MM.1S (cell line): Measurements from ENCODE around the gene DENND5A.

ENCODE experiments used
- DNase-seq: peaks from one replicate; pipeline ENCODE4 v3.0.0-alpha.2; 2015
- H2AFZ ChIP-seq: fragments of 300-600 bp; sonication (generic); 2 replicates; pipeline ENCODE4 v1.6.0; 2016; ENCODE audit warnings: antibody characterized with exemption, low read length
- H3F3A ChIP-seq: fragments of 300-600 bp; sonication (generic); 2 replicates; pipeline ENCODE4 v1.6.1; 2016; ENCODE audit warnings: mild to moderate bottlenecking, antibody characterized with exemption, low read length, moderate library complexity, mixed read lengths; ENCODE audit not compliant: insufficient read depth
- H3K27ac ChIP-seq: fragments of 300-600 bp; sonication (generic); 2 replicates; pipeline ENCODE4 v1.5.1; 2016; ENCODE audit warnings: mild to moderate bottlenecking, low read length
- H3K27me3 ChIP-seq: fragments of 300-600 bp; sonication (generic); replicated peaks from 2 replicates; pipeline ENCODE4 v1.6.0; 2016; ENCODE audit warnings: low read length; ENCODE audit not compliant: insufficient read depth
- H3K36me3 ChIP-seq: fragments of 300-600 bp; sonication (generic); replicated peaks from 2 replicates; pipeline ENCODE4 v1.6.1; 2016; ENCODE audit warnings: mild to moderate bottlenecking, low read length, mixed read lengths; ENCODE audit not compliant: insufficient read depth
- H3K4me1 ChIP-seq: fragments of 300-600 bp; sonication (generic); 2 replicates; pipeline ENCODE4 v1.6.1; 2016; ENCODE audit warnings: low read length, mixed read lengths
- H3K4me2 ChIP-seq: fragments of 300-600 bp; sonication (generic); 2 replicates; pipeline ENCODE4 v1.6.0; 2016; ENCODE audit warnings: low read depth, low read length
- H3K4me3 ChIP-seq: fragments of 300-600 bp; sonication (generic); 2 replicates; pipeline ENCODE4 v1.5.1; 2016; ENCODE audit warnings: low read length, mixed read lengths
- H3K79me2 ChIP-seq: fragments of 300-600 bp; sonication (generic); 2 replicates; pipeline ENCODE4 v1.6.1; 2016; ENCODE audit warnings: mixed run types, low read length, mixed read lengths
- H3K9ac ChIP-seq: fragments of 300-600 bp; sonication (generic); 2 replicates; pipeline ENCODE4 v1.6.1; 2016; ENCODE audit warnings: low read length, mixed read lengths
- H3K9me2 ChIP-seq: fragments of 300-600 bp; sonication (generic); replicated peaks from 2 replicates; pipeline ENCODE4 v1.6.1; 2016; ENCODE audit warnings: mild to moderate bottlenecking, low read length, mixed read lengths; ENCODE audit not compliant: insufficient read depth
- H3K9me3 ChIP-seq: fragments of 300-600 bp; sonication (generic); replicated peaks from 2 replicates; pipeline ENCODE4 v1.6.1; 2016; ENCODE audit warnings: mild to moderate bottlenecking, low read length, mixed read lengths; ENCODE audit not compliant: insufficient read depth
- H4K20me1 ChIP-seq: fragments of 300-600 bp; sonication (generic); 2 replicates; pipeline ENCODE4 v1.6.1; 2016; ENCODE audit warnings: mild to moderate bottlenecking, low read length, moderate library complexity, mixed read lengths; ENCODE audit not compliant: insufficient read depth
- EZH2 ChIP-seq: fragments of 300-600 bp; sonication (generic); optimal IDR thresholded peaks from 2 replicates; pipeline ENCODE3; 2017; ENCODE audit warnings: low read depth, mild to moderate bottlenecking, antibody characterized with exemption, low read length, mixed read lengths
- EZH2phosphoT487 ChIP-seq: fragments of 300-600 bp; sonication (generic); IDR thresholded peaks from 2 replicates; pipeline ENCODE4 v1.6.1; 2018; ENCODE audit warnings: antibody characterized with exemption, low read length
- TF ChIP-seq, protein P1 (sequence below): fragments of 300-600 bp; sonication (generic); IDR thresholded peaks from 2 replicates; pipeline ENCODE4 v1.5.1; 2016; ENCODE audit warnings: antibody characterized with exemption, low read length, mixed read lengths

The DENND5A gene

GRCh38 chr11:9273376-9274336, 8.5 kb upstream of the DENND5A start:
- H3K79me2 ChIP-seq, result no peaks in the 10 kb centered on the region
- no peak for DNase-seq
- H2AFZ ChIP-seq, result no peak overlapping the region
- H3K4me3 ChIP-seq, result no peak overlapping the region
- TF ChIP-seq, protein P1, sequence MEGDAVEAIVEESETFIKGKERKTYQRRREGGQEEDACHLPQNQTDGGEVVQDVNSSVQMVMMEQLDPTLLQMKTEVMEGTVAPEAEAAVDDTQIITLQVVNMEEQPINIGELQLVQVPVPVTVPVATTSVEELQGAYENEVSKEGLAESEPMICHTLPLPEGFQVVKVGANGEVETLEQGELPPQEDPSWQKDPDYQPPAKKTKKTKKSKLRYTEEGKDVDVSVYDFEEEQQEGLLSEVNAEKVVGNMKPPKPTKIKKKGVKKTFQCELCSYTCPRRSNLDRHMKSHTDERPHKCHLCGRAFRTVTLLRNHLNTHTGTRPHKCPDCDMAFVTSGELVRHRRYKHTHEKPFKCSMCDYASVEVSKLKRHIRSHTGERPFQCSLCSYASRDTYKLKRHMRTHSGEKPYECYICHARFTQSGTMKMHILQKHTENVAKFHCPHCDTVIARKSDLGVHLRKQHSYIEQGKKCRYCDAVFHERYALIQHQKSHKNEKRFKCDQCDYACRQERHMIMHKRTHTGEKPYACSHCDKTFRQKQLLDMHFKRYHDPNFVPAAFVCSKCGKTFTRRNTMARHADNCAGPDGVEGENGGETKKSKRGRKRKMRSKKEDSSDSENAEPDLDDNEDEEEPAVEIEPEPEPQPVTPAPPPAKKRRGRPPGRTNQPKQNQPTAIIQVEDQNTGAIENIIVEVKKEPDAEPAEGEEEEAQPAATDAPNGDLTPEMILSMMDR, result no peak
- no peak for TF ChIP-seq EZH2
- no peak for TF ChIP-seq EZH2phosphoT487
- no peaks in the 10 kb centered on the region for H4K20me1 ChIP-seq
- H3K4me1 ChIP-seq, result no peaks in the 10 kb centered on the region
- no peaks in the 10 kb centered on the region for H3K27me3 ChIP-seq
- H3K9me3 ChIP-seq, result no peaks in the 10 kb centered on the region
- no peak overlapping the region for H3K9ac ChIP-seq
- H3K4me2 ChIP-seq, result no peak overlapping the region
- no peaks in the 10 kb centered on the region for H3K9me2 ChIP-seq
- no peaks in the 10 kb centered on the region for H3K36me3 ChIP-seq
- H3K27ac ChIP-seq, result no peak overlapping the region
- H3F3A ChIP-seq, result no peaks in the 10 kb centered on the region

DNA sequence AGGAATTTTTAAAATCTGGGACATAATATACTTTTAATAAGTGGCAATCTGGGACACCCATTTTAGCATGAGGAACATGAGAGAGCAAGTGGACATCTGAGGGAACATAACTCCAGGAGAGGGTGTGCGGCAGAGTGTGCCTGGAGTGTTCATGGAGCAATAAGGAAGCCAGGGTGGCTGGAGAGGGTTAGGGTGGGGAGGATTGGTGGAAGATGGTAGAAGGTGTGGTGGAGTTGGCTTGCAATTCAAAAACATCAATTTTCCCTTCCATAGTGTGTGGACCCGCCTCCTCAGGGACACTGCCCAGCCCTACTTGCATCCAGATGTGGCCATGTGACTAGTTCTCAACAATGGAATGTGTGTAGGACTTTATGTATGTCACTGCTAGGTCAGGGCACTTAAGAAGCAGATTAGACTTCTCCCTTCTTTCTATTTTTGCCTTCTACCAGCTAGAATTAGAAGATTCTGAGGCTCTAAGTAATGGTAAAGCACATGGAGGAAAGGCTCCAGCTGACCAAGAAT, 4.4 kb upstream of the DENND5A start:
- peaks cover 20% of the 10 kb centered on the region for H3K27me3 ChIP-seq
- no peak for DNase-seq
- no peak overlapping the region for H3K27ac ChIP-seq
- no peaks in the 10 kb centered on the region for H3K9me3 ChIP-seq
- TF ChIP-seq, protein P1, result no peak
- no peak for TF ChIP-seq EZH2
- TF ChIP-seq EZH2phosphoT487, result no peak
- H3K36me3 ChIP-seq, result no peaks in the 10 kb centered on the region
- no peak overlapping the region for H3K4me3 ChIP-seq
- H3K4me2 ChIP-seq, result no peak overlapping the region
- H3F3A ChIP-seq, result no peaks in the 10 kb centered on the region
- no peak overlapping the region for H2AFZ ChIP-seq
- no peak overlapping the region for H3K9ac ChIP-seq
- H3K4me1 ChIP-seq, result no peaks in the 10 kb centered on the region; the same call in 1 of the 2 replicates
- H3K9me2 ChIP-seq, result no peaks in the 10 kb centered on the region
- H3K79me2 ChIP-seq, result no peaks in the 10 kb centered on the region
- H4K20me1 ChIP-seq, result no peaks in the 10 kb centered on the region

- TF ChIP-seq EZH2 (no peak), EZH2phosphoT487 (no peak)
- TF ChIP-seq, protein P1, result no peak
Measured at GRCh38 chr11:9267680-9268079, 2.5 kb upstream of the DENND5A start.

More at GRCh38 chr11:9267680-9268079, 2.5 kb upstream of the DENND5A start:
- Histone ChIP-seq H2AFZ (no peak overlapping the region), H3K9me3 (no peaks in the 10 kb centered on the region), H3K9ac (no peak overlapping the region), H3K4me1 (peaks cover 4% of the 10 kb centered on the region; the same call in 1 of the 2 replicates), H3K4me2 (no peak overlapping the region), H3K27ac (no peak overlapping the region), H3F3A (peaks cover 7% of the 10 kb centered on the region), H3K4me3 (no peak overlapping the region), H3K79me2 (no peaks in the 10 kb centered on the region), H3K27me3 (peaks cover 28% of the 10 kb centered on the region), H3K9me2 (no peaks in the 10 kb centered on the region), H3K36me3 (no peaks in the 10 kb centered on the region), H4K20me1 (no peaks in the 10 kb centered on the region)
- DNase-seq, result no peak
